Keratinocyte (primary cell): Measurements from ENCODE around the gene EIF3L. TPM values are rescaled to one million over a fixed set of nuclear protein-coding genes. Genes with fewer than 3 reads are reported as not detected.

Experiments
- DNase-seq: peaks from one replicate; pipeline ENCODE4 v3.0.0-alpha.2; 2011; ENCODE audit warnings: low read depth, missing footprints, low spot score
- FAIRE-seq: peaks from 2 replicates; lab custom pipeline; 2011; peaks lifted over from hg19 to GRCh38; lab: Jason Lieb, UNC
- H2AFZ ChIP-seq: 2 replicates; pipeline ENCODE4 v1.6.0; 2012; ENCODE audit warnings: low read length, control low read depth, inconsistent platforms; ENCODE audit not compliant: control insufficient read depth
- H3K27ac ChIP-seq: 2 replicates; pipeline ENCODE4 v1.5.1; 2011; ENCODE audit warnings: low read length; ENCODE audit not compliant: control insufficient read depth, insufficient read depth
- H3K27me3 ChIP-seq: 3 replicates; pipeline ENCODE4 v1.6.0; 2011; ENCODE audit warnings: low read length; ENCODE audit not compliant: control insufficient read depth, insufficient read depth; ENCODE audit errors: extremely low read depth
- H3K36me3 ChIP-seq, 2 experiments: 2 replicates in 1 of 2; 3 replicates in 1 of 2; pipeline ENCODE4 v1.5.1; 2011; ENCODE audit warnings: low read length in 2 of 2, mild to moderate bottlenecking in 1 of 2; ENCODE audit not compliant: control insufficient read depth in 2 of 2, insufficient read depth in 2 of 2; ENCODE audit errors: extremely low read depth in 1 of 2
- H3K4me1 ChIP-seq: 3 replicates; pipeline ENCODE4 v1.5.1; 2011; ENCODE audit warnings: low read length; ENCODE audit not compliant: control insufficient read depth, insufficient read depth; ENCODE audit errors: extremely low read depth
- H3K4me2 ChIP-seq: 3 replicates; pipeline ENCODE4 v1.6.0; 2011; ENCODE audit warnings: low read depth, low read length; ENCODE audit not compliant: control insufficient read depth, insufficient read depth; ENCODE audit errors: extremely low read depth
- H3K4me3 ChIP-seq, 3 experiments: fragments of 200-600 bp in 1 of 3; sonication (generic) in 1 of 3; 2 replicates in 2 of 3; 3 replicates in 1 of 3; pipeline ENCODE4 v1.5.1; 2011 to 2016; ENCODE audit warnings: low read length in 3 of 3, mild to moderate bottlenecking in 3 of 3, control low read depth in 2 of 3, inconsistent platforms in 1 of 3, low read depth in 1 of 3, mixed read lengths in 1 of 3, mixed run types in 1 of 3, moderate library complexity in 1 of 3; ENCODE audit not compliant: control insufficient read depth in 2 of 3, insufficient read depth in 2 of 3; ENCODE audit errors: extremely low read depth in 1 of 3
- H3K79me2 ChIP-seq: 2 replicates; pipeline ENCODE4 v1.6.0; 2012; ENCODE audit warnings: low read length; ENCODE audit not compliant: control insufficient read depth, insufficient read depth
- H3K9ac ChIP-seq: 3 replicates; pipeline ENCODE4 v1.6.0; 2011; ENCODE audit warnings: low read length; ENCODE audit not compliant: control insufficient read depth, insufficient read depth; ENCODE audit errors: extremely low read depth
- H3K9me1 ChIP-seq: 3 replicates; pipeline ENCODE4 v1.6.0; 2011; ENCODE audit warnings: low read length; ENCODE audit not compliant: control insufficient read depth, insufficient read depth; ENCODE audit errors: extremely low read depth
- H3K9me3 ChIP-seq: 2 replicates; pipeline ENCODE4 v1.5.1; 2012; ENCODE audit warnings: low read depth, low read length; ENCODE audit not compliant: control insufficient read depth
- H4K20me1 ChIP-seq: 3 replicates; pipeline ENCODE4 v1.6.0; 2011; ENCODE audit warnings: low read length; ENCODE audit not compliant: control insufficient read depth, insufficient read depth; ENCODE audit errors: extremely low read depth
- EZH2 ChIP-seq: IDR thresholded peaks from one replicate; pipeline ENCODE4 v1.6.1; 2012; ENCODE audit warnings: inconsistent platforms, mild to moderate bottlenecking, low read length, moderate library complexity
- dilution Hi-C: fragments of 300-500 bp; cut with MboI; formaldehyde crosslinking; loops from one replicate; pipeline ENCODE4 v1.7.0; 2020; ENCODE audit warnings: low sequenced_read_pairs; ENCODE audit not compliant: extremely low pct_ligation_motif_present
- polyA plus RNA-seq, 5 experiments: library from polyadenylated mRNA; depleted of rRNA in 3 of 5; stranded (reverse) in 3 of 5; stranded (forward) in 1 of 5; unstranded in 1 of 5; fragments of >200 nt; gene quantifications; 1 replicate in 1 of 5; 2 replicates in 3 of 5; 3 replicates in 1 of 5; pipeline versions ENCODE4 v1.2.1 to v1.2.3, GENCODE V29; 2011 to 2012; ENCODE audit warnings: missing spikeins in 2 of 5, low read depth in 1 of 5, low replicate concordance in 1 of 5
- TF ChIP-seq, protein P1 (sequence below), 3 experiments: IDR thresholded peaks in 1 of 3; conservative IDR thresholded peaks in 1 of 3; optimal IDR thresholded peaks in 1 of 3; 2 replicates in 2 of 3; 3 replicates in 1 of 3; pipeline versions ENCODE3 to v1.5.1; 2011; ENCODE audit warnings: low read length in 3 of 3, mild to moderate bottlenecking in 3 of 3, moderate library complexity in 2 of 3, control low read depth in 1 of 3, inconsistent platforms in 1 of 3; ENCODE audit not compliant: insufficient read depth in 2 of 3; ENCODE audit errors: extremely low read depth in 1 of 3

EIF3L gene
- polyA plus RNA-seq, 1 donor (not counting 4 experiments of a cell fraction or from before 2014, with no cell fraction given) = 639 TPM

DNA sequence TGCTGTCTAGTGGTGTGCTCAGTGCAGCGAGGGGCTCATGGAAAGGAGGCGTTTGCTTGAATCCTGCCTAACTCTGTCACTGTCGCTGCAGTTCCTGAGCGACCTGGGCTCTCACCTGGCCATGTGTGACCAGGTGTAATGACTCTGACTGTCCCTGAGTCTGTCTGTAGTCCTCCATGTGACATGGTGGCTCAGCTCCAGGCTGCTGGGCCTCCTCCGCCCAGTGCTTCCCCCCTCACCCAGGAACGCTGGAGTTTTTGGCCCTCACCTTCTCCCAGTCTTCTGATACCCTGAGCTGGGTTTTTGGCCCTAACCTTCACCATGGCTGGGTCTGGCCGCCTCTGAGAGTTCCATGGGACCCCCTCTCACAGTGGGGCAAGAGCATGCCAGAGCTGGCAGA is 77.1 kb downstream of the EIF3L start:
- H3K9ac ChIP-seq = no peak overlapping the region

DNA sequence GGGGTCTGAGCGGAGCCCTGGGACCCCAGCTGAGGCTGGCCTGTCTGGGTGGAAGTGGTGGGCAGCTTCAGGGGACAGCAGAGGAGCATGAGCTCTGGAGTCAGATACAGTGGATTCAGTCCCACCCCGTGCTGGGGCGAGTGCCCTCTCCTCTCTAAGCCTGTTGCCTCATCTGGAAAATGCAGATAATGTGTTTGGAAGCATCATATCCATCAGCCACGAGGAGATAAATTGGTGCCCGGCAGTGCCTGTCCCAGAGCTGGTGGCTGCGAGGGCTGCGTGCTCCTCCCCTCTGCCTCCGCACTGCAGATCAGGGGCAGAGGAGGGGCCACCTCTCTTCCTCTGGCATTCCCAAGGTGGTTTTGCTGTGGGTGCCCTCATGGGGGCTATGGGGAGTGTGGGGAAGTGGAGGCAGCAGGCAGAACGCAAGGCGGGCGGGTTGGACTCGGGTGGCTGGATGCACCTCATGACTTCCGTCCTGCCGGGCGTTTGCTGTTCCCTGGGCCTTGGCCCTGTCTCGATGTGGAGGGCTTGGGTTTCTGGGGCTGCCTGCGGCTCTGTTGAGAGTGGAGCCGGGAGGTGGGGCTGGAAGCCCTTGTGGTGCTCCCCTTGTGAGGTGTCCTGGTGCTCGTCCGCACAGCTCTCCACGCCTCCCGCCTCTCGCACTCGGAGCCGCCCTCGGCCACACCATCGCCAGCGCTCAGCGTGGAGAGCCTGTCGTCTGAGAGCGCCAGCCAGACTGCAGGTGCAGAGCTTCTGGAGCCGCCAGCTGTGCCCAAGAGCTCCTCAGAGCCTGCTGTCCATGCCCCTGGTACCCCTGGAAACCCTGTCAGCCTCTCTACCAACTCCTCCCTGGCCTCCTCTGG is 77.8 kb downstream of the EIF3L start:
- H3K9me1 ChIP-seq = no peaks in the 10 kb centered on the region
- H3K36me3 ChIP-seq = peaks cover 62 to 65% of the 10 kb centered on the region in 2 experiments
- H3K4me2 ChIP-seq = no peak overlapping the region
- peaks cover 42% of the 10 kb centered on the region for H4K20me1 ChIP-seq
- H3K27ac ChIP-seq = no peak overlapping the region
- FAIRE-seq (no peak), DNase-seq (no peak)
- TF ChIP-seq, protein P1, sequence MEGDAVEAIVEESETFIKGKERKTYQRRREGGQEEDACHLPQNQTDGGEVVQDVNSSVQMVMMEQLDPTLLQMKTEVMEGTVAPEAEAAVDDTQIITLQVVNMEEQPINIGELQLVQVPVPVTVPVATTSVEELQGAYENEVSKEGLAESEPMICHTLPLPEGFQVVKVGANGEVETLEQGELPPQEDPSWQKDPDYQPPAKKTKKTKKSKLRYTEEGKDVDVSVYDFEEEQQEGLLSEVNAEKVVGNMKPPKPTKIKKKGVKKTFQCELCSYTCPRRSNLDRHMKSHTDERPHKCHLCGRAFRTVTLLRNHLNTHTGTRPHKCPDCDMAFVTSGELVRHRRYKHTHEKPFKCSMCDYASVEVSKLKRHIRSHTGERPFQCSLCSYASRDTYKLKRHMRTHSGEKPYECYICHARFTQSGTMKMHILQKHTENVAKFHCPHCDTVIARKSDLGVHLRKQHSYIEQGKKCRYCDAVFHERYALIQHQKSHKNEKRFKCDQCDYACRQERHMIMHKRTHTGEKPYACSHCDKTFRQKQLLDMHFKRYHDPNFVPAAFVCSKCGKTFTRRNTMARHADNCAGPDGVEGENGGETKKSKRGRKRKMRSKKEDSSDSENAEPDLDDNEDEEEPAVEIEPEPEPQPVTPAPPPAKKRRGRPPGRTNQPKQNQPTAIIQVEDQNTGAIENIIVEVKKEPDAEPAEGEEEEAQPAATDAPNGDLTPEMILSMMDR (optimal IDR thresholded peaks at IDR 0.05 in 1 of 3, IDR thresholded peaks at IDR 0.05 in 1 of 3, conservative IDR thresholded peaks at IDR 0.05 in 1 of 3; ENCODE audit: extremely low read depth in 1 of 3, insufficient read depth in 2 of 3, low read length in 3 of 3) = no peak
- TF ChIP-seq EZH2 = no peak
- peaks cover 66% of the 10 kb centered on the region for H3K79me2 ChIP-seq
- no peaks in the 10 kb centered on the region for H3K9me3 ChIP-seq
- H3K27me3 ChIP-seq = no peaks in the 10 kb centered on the region
- H3K4me3 ChIP-seq = no peak overlapping the region
- no peak overlapping the region for H3K9ac ChIP-seq
- H3K4me1 ChIP-seq = peaks cover under 1% of the 10 kb centered on the region
- dilution Hi-C loops = no loop called here
- no peak overlapping the region for H2AFZ ChIP-seq

More for the DNA sequence above, 77.1 kb downstream of the EIF3L start:
- H3K79me2 ChIP-seq = peaks cover 68% of the 10 kb centered on the region
- peaks cover 62 to 65% of the 10 kb centered on the region in 2 experiments for H3K36me3 ChIP-seq
- dilution Hi-C loops = no loop called here
- H3K4me1 ChIP-seq = no peaks in the 10 kb centered on the region
- FAIRE-seq = no peak
- TF ChIP-seq EZH2 = no peak
- TF ChIP-seq, protein P1 (optimal IDR thresholded peaks at IDR 0.05 in 1 of 3, IDR thresholded peaks at IDR 0.05 in 1 of 3, conservative IDR thresholded peaks at IDR 0.05 in 1 of 3; ENCODE audit: extremely low read depth in 1 of 3, insufficient read depth in 2 of 3, low read length in 3 of 3) = no peak
- no peaks in the 10 kb centered on the region for H3K9me3 ChIP-seq
- no peak overlapping the region for H2AFZ ChIP-seq
- H3K9me1 ChIP-seq = no peaks in the 10 kb centered on the region
- no peaks in the 10 kb centered on the region for H3K27me3 ChIP-seq
- no peak overlapping the region for H3K4me3 ChIP-seq
- H3K4me2 ChIP-seq = no peak overlapping the region
- H3K27ac ChIP-seq = no peak overlapping the region
- no peak for DNase-seq
- peaks cover 38% of the 10 kb centered on the region for H4K20me1 ChIP-seq
